ENCODE measurements around the gene PCDHA1.
A peak's percentile ranks its signal among the peaks of the same experiment; 100 is the strongest.

PCDHA1 gene

GRCh38 chr5:140926443-140927227, 140.7 kb downstream of the PCDHA1 start:
- DNase-seq: peak in 1 of 2 experiments; percentile 49

GRCh38 chr5:140927228-140927573, 141.3 kb downstream of the PCDHA1 start:
- DNase-seq: no peak

- DNase-seq: no peak
These were observed 149.1 kb downstream of the PCDHA1 start for GRCh38 chr5:140934964-140935606.

GRCh38 chr5:140946578-140946977, 160.6 kb downstream of the PCDHA1 start:
- no peak for DNase-seq

- DNase-seq: no peak
These were observed 165.7 kb downstream of the PCDHA1 start for GRCh38 chr5:140951636-140952035.

GRCh38 chr5:140953234-140953633, 167.3 kb downstream of the PCDHA1 start:
- DNase-seq: no peak

- DNase-seq: no peak
These were observed 176.2 kb downstream of the PCDHA1 start for GRCh38 chr5:140962190-140962589.

- no peak for DNase-seq
These were observed 178.4 kb downstream of the PCDHA1 start for GRCh38 chr5:140964356-140964755.

GRCh38 chr5:140965905-140966292, 180.0 kb downstream of the PCDHA1 start:
- no peak for DNase-seq

- DNase-seq: no peak
These were observed 180.6 kb downstream of the PCDHA1 start, which contains the start of gene PCDHAC2 for GRCh38 chr5:140966293-140967225. TSS of gene PCDHAC2 (plus strand) at chr5:140966476. CDS start at chr5:140966767, 291 bp downstream.

- DNase-seq: no peak
These were observed 181.4 kb downstream of the PCDHA1 start for GRCh38 chr5:140967226-140967893.

GRCh38 chr5:140969880-140970279, 183.9 kb downstream of the PCDHA1 start:
- DNase-seq: no peak

- DNase-seq: no peak
These were observed 187.6 kb downstream of the PCDHA1 start for GRCh38 chr5:140973550-140973949.

- DNase-seq: no peak
These were observed 191.1 kb downstream of the PCDHA1 start for GRCh38 chr5:140977003-140977402.

GRCh38 chr5:140978260-140978659, 192.3 kb downstream of the PCDHA1 start:
- no peak for DNase-seq

- no peak for DNase-seq
These were observed 193.0 kb downstream of the PCDHA1 start for GRCh38 chr5:140978983-140979382.

GRCh38 chr5:140982083-140982716, 196.3 kb downstream of the PCDHA1 start:
- no peak for DNase-seq

GRCh38 chr5:140986117-140986521, 200.2 kb downstream of the PCDHA1 start:
- DNase-seq: no peak

GRCh38 chr5:140988100-140988499, 202.2 kb downstream of the PCDHA1 start:
- peak; percentile 28 to 56 for DNase-seq

- no peak for DNase-seq
These were observed 202.7 kb downstream of the PCDHA1 start for GRCh38 chr5:140988608-140989007.

GRCh38 chr5:140989254-140990020, 203.5 kb downstream of the PCDHA1 start:
- no peak for DNase-seq
